OCI-LY1 (cell line): ENCODE results near the gene MORC3.
"Not testable (repeated sequence)": the region's sequence is repeated elsewhere in the genome, so short reads cannot be mapped to it uniquely, and the experiment has no call there.

Experiments
- H2AFZ ChIP-seq: fragments of 200-600 bp; sonication (generic), shearing (Covaris generic); 2 replicates; pipeline ENCODE4 v1.6.0; 2014; ENCODE audit warnings: antibody characterized with exemption, mild to moderate bottlenecking, low read length
- H3F3A ChIP-seq: fragments of 200-600 bp; sonication (generic), shearing (Covaris generic); 2 replicates; pipeline ENCODE4 v1.6.0; 2014; ENCODE audit warnings: mild to moderate bottlenecking, antibody characterized with exemption, low read length, moderate library complexity; ENCODE audit not compliant: insufficient read depth
- H3K27ac ChIP-seq: fragments of 200-600 bp; sonication (generic); 2 replicates; pipeline ENCODE4 v1.5.1; 2014; ENCODE audit warnings: low read length, mixed run types, mild to moderate bottlenecking, low read depth; ENCODE audit not compliant: poor library complexity, severe bottlenecking
- H3K27me3 ChIP-seq: fragments of 200-600 bp; sonication (generic); 2 replicates; pipeline ENCODE4 v1.6.0; 2014; ENCODE audit warnings: antibody characterized with exemption, mild to moderate bottlenecking, low read length, moderate library complexity; ENCODE audit not compliant: insufficient read depth
- H3K36me3 ChIP-seq: fragments of 200-600 bp; sonication (generic); 2 replicates; pipeline ENCODE4 v1.6.1; 2014; ENCODE audit warnings: mild to moderate bottlenecking, antibody characterized with exemption, low read length, moderate library complexity, mixed read lengths; ENCODE audit not compliant: insufficient read depth
- H3K4me1 ChIP-seq: fragments of 200-600 bp; sonication (generic); 2 replicates; pipeline ENCODE4 v1.5.1; 2014; ENCODE audit warnings: mild to moderate bottlenecking, low read length, moderate library complexity; ENCODE audit not compliant: insufficient read depth, severe bottlenecking
- H3K4me2 ChIP-seq: fragments of 200-600 bp; sonication (generic), shearing (Covaris generic); 2 replicates; pipeline ENCODE4 v1.6.1; 2014; ENCODE audit warnings: low read length
- H3K4me3 ChIP-seq: fragments of 200-600 bp; sonication (generic); 2 replicates; pipeline ENCODE4 v1.5.1; 2014; ENCODE audit warnings: low read length, low read depth, mild to moderate bottlenecking, mixed read lengths; ENCODE audit not compliant: poor library complexity, severe bottlenecking
- H3K79me2 ChIP-seq: fragments of 200-600 bp; shearing (Covaris generic); 2 replicates; pipeline ENCODE4 v1.6.1; 2016; ENCODE audit warnings: mixed run types, low read length, mixed read lengths; ENCODE audit not compliant: insufficient read depth
- H3K9ac ChIP-seq: fragments of 200-600 bp; sonication (generic), shearing (Covaris generic); 2 replicates; pipeline ENCODE4 v1.6.1; 2014; ENCODE audit warnings: mild to moderate bottlenecking, low read length, mixed read lengths
- H3K9me2 ChIP-seq: fragments of 200-600 bp; sonication (generic), shearing (Covaris generic); 2 replicates; pipeline ENCODE4 v1.6.1; 2014; ENCODE audit warnings: low read depth, mild to moderate bottlenecking, low read length, mixed read lengths
- H3K9me3 ChIP-seq: fragments of 200-600 bp; shearing (Covaris generic); 2 replicates; pipeline ENCODE4 v1.6.1; 2014; ENCODE audit warnings: low read length, mixed read lengths
- H4K20me1 ChIP-seq: fragments of 200-600 bp; sonication (generic), shearing (Covaris generic); 2 replicates; pipeline ENCODE4 v1.6.0; 2016; ENCODE audit warnings: mild to moderate bottlenecking, low read length; ENCODE audit not compliant: insufficient read depth
- CTCF ChIP-seq: fragments of 200-600 bp; sonication (generic), shearing (Covaris generic); IDR thresholded peaks from 2 replicates; pipeline ENCODE4 v1.5.1; 2017; ENCODE audit warnings: mild to moderate bottlenecking, antibody characterized with exemption, low read length, moderate library complexity, mixed read lengths
- EZH2 ChIP-seq: fragments of 200-600 bp; sonication (generic), shearing (Covaris generic); IDR thresholded peaks from 2 replicates; pipeline ENCODE4 v1.8.0; 2017; ENCODE audit warnings: borderline replicate concordance, mixed run types, mild to moderate bottlenecking, antibody characterized with exemption, low read length, moderate library complexity, mixed read lengths

The MORC3 gene

GRCh38 chr21:36282568-36283230 lies 37.3 kb upstream of the MORC3 start:
- Histone ChIP-seq H3K9me2 (no peaks in the 10 kb centered on the region), H3K4me1 (peaks cover 32% of the 10 kb centered on the region), H3K27ac (peak overlapping the region; percentile 64), H4K20me1 (no peaks in the 10 kb centered on the region), H3K36me3 (peaks cover 6% of the 10 kb centered on the region; the same call in 1 of the 2 replicates), H3K79me2 (no peaks in the 10 kb centered on the region), H3K9me3 (no peaks in the 10 kb centered on the region), H3K4me3 (no peak overlapping the region), H3F3A (peaks cover under 1% of the 10 kb centered on the region; the same call in 1 of the 2 replicates), H3K9ac (peak overlapping the region; percentile 28; the same call in 1 of the 2 replicates), H2AFZ (no peak overlapping the region), H3K4me2 (no peak overlapping the region), H3K27me3 (no peaks in the 10 kb centered on the region)
- TF ChIP-seq CTCF (no peak), EZH2 (no peak)

GRCh38 chr21:36283231-36283622 lies 36.8 kb upstream of the MORC3 start:
- H3K4me1 ChIP-seq, result peaks cover 37% of the 10 kb centered on the region
- H2AFZ ChIP-seq, H3K27me3 ChIP-seq, H3K36me3 ChIP-seq, H3K9ac ChIP-seq, H3K9me3 ChIP-seq, H3K79me2 ChIP-seq, H3F3A ChIP-seq, H4K20me1 ChIP-seq, H3K4me2 ChIP-seq, H3K9me2 ChIP-seq, H3K4me3 ChIP-seq: not testable (repeated sequence)
- H3K27ac ChIP-seq, result peak overlapping the region; percentile 64

- Histone ChIP-seq H3K4me2 (peak overlapping the region; percentile 63), H3K4me3 (peak overlapping the region; percentile 43), H3K9ac (peak overlapping the region; percentile 59)
These were observed 31.2 kb upstream of the MORC3 start for GRCh38 chr21:36288651-36289243.

More at GRCh38 chr21:36288651-36289243, 31.2 kb upstream of the MORC3 start:
- Histone ChIP-seq H3K9me3 (no peaks in the 10 kb centered on the region), H3K9me2 (no peaks in the 10 kb centered on the region), H3K4me1 (peaks cover 36% of the 10 kb centered on the region), H3F3A (peaks cover 14% of the 10 kb centered on the region; the same call in 1 of the 2 replicates), H3K27me3 (no peaks in the 10 kb centered on the region), H3K36me3 (peaks cover 7% of the 10 kb centered on the region), H3K79me2 (no peaks in the 10 kb centered on the region), H4K20me1 (no peaks in the 10 kb centered on the region), H2AFZ (no peak overlapping the region), H3K27ac (peak overlapping the region; percentile 98)
- no peak for TF ChIP-seq CTCF
- TF ChIP-seq EZH2, result no peak
